HepG2 (cell line): ENCODE data around the gene SNED1.

ENCODE experiments used
- ARNT ChIP-seq: fragments of 450-650 bp; IDR thresholded peaks from 2 replicates; pipeline ENCODE4 v1.6.1; 2017
- MXI1 ChIP-seq: IDR thresholded peaks from 3 replicates; pipeline ENCODE4 v1.6.1; 2012; ENCODE audit warnings: low read depth, low read length, inconsistent platforms, borderline replicate concordance
- SRF ChIP-seq: IDR thresholded peaks from 2 replicates; pipeline ENCODE4 v1.6.1; 2011; ENCODE audit warnings: mild to moderate bottlenecking, low read depth, low read length, moderate library complexity
- WIZ ChIP-seq: sonication (generic); formaldehyde crosslinking; IDR thresholded peaks from 2 replicates; pipeline ENCODE4 v1.5.1; 2020; ENCODE audit warnings: mild to moderate bottlenecking, missing genetic modification reagents
- YY1 ChIP-seq: IDR thresholded peaks from 2 replicates; pipeline ENCODE4 v1.6.1; 2011; ENCODE audit warnings: low read length, low read depth, moderate library complexity, mild to moderate bottlenecking; ENCODE audit not compliant: insufficient read depth, insufficient replicate concordance
- ZNF256 ChIP-seq: sonication (generic); formaldehyde crosslinking; conservative IDR thresholded peaks from 2 replicates; pipeline ENCODE4 v1.4.0; 2020; ENCODE audit warnings: missing genetic modification reagents

DNA sequence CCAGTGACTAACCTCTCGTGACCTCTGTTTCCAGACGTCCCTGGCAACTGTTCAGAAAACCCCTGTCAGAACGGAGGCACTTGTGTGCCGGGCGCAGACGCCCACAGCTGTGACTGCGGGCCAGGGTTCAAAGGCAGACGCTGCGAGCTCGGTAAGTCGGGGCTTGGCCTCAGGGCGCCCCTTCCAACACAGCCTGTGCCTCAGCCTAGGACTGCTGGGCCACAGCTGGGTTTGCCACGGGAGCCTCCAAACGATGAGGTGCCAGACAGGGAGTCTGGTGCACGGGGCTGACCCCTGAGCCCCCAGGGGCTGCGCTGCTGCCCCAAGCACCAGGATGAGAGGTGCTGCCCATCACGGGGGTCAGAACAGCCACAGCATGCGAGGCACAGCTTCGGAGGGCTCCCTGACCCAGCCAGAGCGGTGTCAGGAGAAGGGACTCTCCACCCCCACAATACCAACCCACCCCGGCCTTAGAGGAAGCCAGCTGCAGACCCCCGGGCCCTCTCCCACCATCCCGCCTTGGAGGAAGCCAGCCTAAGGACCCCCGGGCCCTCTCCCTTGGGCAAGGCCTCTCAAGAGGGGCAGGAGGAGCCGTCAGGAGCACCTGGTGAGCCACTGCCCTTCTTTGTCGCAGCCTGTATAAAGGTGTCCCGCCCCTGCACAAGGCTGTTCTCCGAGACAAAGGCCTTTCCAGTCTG is 83.4 kb downstream of the SNED1 start:
- no peak for TF ChIP-seq ZNF256 (CRISPR knock-in tag)
- TF ChIP-seq YY1 = no peak
- TF ChIP-seq ARNT = no peak
- no peak for TF ChIP-seq MXI1
- TF ChIP-seq SRF = no peak
- no peak for TF ChIP-seq WIZ (CRISPR knock-in tag)
